SIG-M5 treated with dmso at 0.1 percent for 504 hours (cell line): ENCODE results near the gene AOPEP.

ENCODE experiments used
- DNase-seq: peaks from one replicate; lab custom pipeline; 2025; ENCODE audit not compliant: unreplicated experiment; lab: John Stamatoyannopoulos, UW

Gene AOPEP

GRCh38 chr9:94984891-94985476 is 258.5 kb downstream of the AOPEP start:
- DNase-seq, result no peak

GRCh38 chr9:94985649-94986048 is 259.1 kb downstream of the AOPEP start:
- no peak for DNase-seq

- DNase-seq, result no peak
Observed at GRCh38 chr9:94987731-94988130, 261.2 kb downstream of the AOPEP start.

- DNase-seq, result no peak
Observed at GRCh38 chr9:94990897-94991561, 264.5 kb downstream of the AOPEP start.

GRCh38 chr9:94991961-94992907 is 265.7 kb downstream of the AOPEP start:
- no peak for DNase-seq

GRCh38 chr9:94993160-94993820 is 266.8 kb downstream of the AOPEP start:
- no peak for DNase-seq

- DNase-seq, result no peak
Observed at GRCh38 chr9:94993821-94994165, 267.3 kb downstream of the AOPEP start.

- no peak for DNase-seq
Observed at GRCh38 chr9:94995048-94995693, 268.7 kb downstream of the AOPEP start.

GRCh38 chr9:94996641-94997040 is 270.1 kb downstream of the AOPEP start:
- DNase-seq, result no peak

GRCh38 chr9:94997727-94998126 is 271.2 kb downstream of the AOPEP start:
- no peak for DNase-seq

- no peak for DNase-seq
Observed at GRCh38 chr9:94999832-95000231, 273.3 kb downstream of the AOPEP start.

- DNase-seq, result no peak
Observed at GRCh38 chr9:95000821-95001220, 274.3 kb downstream of the AOPEP start.

- no peak for DNase-seq
Observed at GRCh38 chr9:95001720-95002119, 275.2 kb downstream of the AOPEP start.

GRCh38 chr9:95003689-95004410 is 277.4 kb downstream of the AOPEP start:
- DNase-seq, result peak; percentile 7

GRCh38 chr9:95004411-95005277 is 278.1 kb downstream of the AOPEP start:
- peak; percentile 18 for DNase-seq

GRCh38 chr9:95005278-95006143 is 279.0 kb downstream of the AOPEP start:
- no peak for DNase-seq

- DNase-seq, result no peak
Observed at GRCh38 chr9:95007226-95007869, 280.8 kb downstream of the AOPEP start.
